Fibroblast of mammary gland (primary cell): ENCODE data around the gene NAA80.
A peak's percentile ranks its signal among the peaks of the same experiment; 100 is the strongest.

Source experiments
- DNase-seq: peaks from one replicate; pipeline ENCODE4 v3.0.0-alpha.2; 2010; ENCODE audit warnings: low read depth
- H3K4me3 ChIP-seq: 2 replicates; pipeline ENCODE4 v1.5.1; 2011; ENCODE audit warnings: low read depth, mild to moderate bottlenecking, low read length, moderate library complexity; ENCODE audit not compliant: control insufficient read depth
- CTCF ChIP-seq: conservative IDR thresholded peaks from 2 replicates; pipeline ENCODE4 v1.5.1; 2011; ENCODE audit warnings: low read depth, low read length, inconsistent platforms; ENCODE audit not compliant: control insufficient read depth, insufficient read depth

NAA80 gene

GRCh38 chr3:50256978-50257890, 42.0 kb downstream of the NAA80 start:
- DNase-seq: no peak
- peak; percentile 60 for TF ChIP-seq CTCF
- H3K4me3 ChIP-seq: no peak overlapping the region

DNA sequence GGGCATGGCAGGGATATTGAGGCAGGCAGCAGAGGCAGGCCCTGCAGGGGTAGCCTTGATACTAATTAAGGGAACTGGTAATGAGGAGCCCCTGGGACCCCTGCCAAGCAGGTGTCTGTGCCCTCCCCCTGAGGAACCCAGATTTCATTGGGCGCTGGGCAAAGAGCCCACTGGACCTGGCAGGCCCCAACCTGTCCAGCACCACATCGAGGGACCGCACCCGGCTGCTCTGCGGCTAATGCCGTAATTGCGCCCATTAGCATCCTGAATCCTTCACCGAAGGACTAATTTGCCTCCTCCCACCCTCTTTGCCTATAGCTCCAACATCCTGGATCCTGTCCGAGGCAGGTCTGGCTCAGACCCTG, 44.0 kb downstream of the NAA80 start:
- TF ChIP-seq CTCF: no peak
- H3K4me3 ChIP-seq: no peak overlapping the region
- DNase-seq: no peak

DNA sequence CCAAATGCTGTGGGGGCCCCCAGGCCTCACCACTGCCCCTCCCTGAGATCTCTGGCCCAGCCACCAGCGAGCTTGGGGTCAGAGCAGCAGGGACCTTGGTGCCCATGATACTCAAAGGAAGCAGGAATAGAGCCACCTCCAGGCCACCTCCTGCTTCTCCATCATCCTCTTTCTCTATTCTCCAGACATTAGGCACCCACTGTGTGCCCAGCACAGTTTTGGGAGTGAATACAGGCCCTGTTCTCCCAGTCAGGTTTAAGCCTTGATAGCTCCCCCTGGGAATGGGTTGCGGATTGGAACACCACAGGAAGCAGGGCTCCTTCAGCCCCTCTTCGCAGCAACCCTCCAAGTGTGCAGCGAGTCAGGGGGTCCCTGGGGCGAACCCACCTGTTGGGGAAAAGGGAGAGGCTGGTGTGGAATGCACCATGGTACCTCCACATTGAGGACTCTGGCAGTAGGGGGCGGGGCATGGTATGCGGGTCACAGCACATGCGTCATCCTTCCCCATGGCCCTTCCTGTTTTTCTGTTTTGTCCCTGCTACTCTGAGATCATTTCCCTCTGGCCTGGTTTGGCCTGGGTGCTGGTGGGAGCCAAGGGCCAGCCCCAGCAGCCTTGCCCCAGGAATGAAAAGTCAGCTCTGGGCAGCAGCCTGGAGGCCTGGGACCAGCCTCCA, 44.5 kb downstream of the NAA80 start:
- peak; percentile 79 for DNase-seq
- TF ChIP-seq CTCF: no peak
- H3K4me3 ChIP-seq: no peak overlapping the region

DNA sequence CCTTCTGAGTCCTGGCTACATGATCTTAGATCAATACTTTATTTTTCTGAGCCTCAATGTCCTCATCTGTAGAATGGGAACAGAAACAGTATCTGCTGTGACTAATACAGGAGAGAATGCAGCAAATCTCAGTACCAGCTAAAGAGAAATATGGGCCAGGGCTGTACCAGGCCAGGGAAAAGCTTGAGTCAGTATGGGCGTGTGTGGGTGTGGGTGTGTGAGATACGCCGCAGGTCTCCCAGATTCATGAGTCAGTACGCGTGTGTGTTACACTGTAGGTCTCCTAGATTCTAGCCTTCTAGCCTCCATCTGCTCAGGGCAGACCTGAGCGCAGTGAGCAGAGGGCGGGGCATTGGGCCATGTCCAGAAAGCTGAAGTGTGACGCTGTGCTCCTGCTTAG, 48.0 kb downstream of the NAA80 start:
- H3K4me3 ChIP-seq: no peak overlapping the region
- TF ChIP-seq CTCF: no peak
- DNase-seq: peak; percentile 98

GRCh38 chr3:50250514-50250913, 48.7 kb downstream of the NAA80 start:
- TF ChIP-seq CTCF: no peak
- H3K4me3 ChIP-seq: no peak overlapping the region
- no peak for DNase-seq

- no peak overlapping the region for H3K4me3 ChIP-seq
- no peak for TF ChIP-seq CTCF
- no peak for DNase-seq
These were observed 49.7 kb downstream of the NAA80 start for GRCh38 chr3:50249457-50249856.

DNA sequence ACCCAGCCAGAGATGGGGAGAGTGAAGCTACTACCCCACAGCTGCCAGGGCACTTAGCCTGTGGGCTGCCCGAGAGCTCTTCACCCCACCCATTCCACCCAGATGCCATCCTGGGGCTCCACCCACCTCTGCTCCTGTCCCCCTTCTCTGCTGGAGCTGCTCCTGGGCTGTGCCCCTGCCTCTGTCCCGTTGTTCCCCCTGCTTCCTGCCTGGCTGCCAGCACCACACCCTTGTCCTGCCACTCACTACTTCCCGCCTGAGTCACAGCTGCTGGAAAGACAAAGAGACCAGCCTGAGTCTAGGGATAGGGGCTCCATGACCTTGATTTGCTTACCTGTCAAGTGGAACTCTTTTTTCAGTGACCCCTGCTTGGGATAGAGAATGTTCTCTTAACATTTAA, 50.8 kb downstream of the NAA80 start:
- TF ChIP-seq CTCF: no peak
- no peak overlapping the region for H3K4me3 ChIP-seq
- peak; percentile 46 for DNase-seq
